GM12875 (cell line): ENCODE data around the gene ALG3.

ENCODE experiments used
- H3K4me3 ChIP-seq: one replicate; pipeline ENCODE4 v1.5.1; 2011; ENCODE audit warnings: low read depth, low read length, control low read depth
- CTCF ChIP-seq: IDR thresholded peaks from 2 replicates; pipeline ENCODE4 v1.5.1; 2011; ENCODE audit warnings: low read depth, mild to moderate bottlenecking, control low read depth, inconsistent platforms, low read length, moderate library complexity, borderline replicate concordance; ENCODE audit not compliant: insufficient read depth

The ALG3 gene

GRCh38 chr3:184228376-184229137 lies 20.2 kb downstream of the ALG3 start:
- TF ChIP-seq CTCF = no peak
- H3K4me3 ChIP-seq = no peak overlapping the region

- H3K4me3 ChIP-seq = no peak overlapping the region
- TF ChIP-seq CTCF = peak; percentile 95
Measured at GRCh38 chr3:184227481-184227935, 21.3 kb downstream of the ALG3 start.

- no peak overlapping the region for H3K4me3 ChIP-seq
- TF ChIP-seq CTCF = no peak
Measured at GRCh38 chr3:184223946-184224345, 24.8 kb downstream of the ALG3 start.

GRCh38 chr3:184222521-184222920 lies 26.2 kb downstream of the ALG3 start:
- no peak overlapping the region for H3K4me3 ChIP-seq
- TF ChIP-seq CTCF = no peak

DNA sequence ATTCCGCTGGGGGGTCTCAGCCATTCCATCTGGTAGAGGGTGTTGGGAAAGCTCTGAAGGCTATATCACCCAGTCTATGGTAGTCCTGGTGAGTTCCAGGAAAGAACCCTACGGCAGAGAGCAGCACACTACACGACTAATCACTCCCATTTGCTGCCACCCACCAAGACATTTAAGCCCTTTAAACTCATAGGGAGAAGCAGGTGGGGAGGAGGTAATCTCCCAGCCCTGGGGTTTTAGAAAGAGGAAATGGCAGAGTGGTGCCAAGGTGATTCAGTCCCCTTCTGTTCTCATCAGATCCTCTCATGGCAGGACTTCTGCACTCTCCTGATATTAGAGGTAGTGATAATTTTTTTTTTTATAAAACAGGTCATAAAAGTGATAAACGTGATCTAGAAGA lies 29.9 kb downstream of the ALG3 start:
- H3K4me3 ChIP-seq = no peak overlapping the region
- no peak for TF ChIP-seq CTCF

DNA sequence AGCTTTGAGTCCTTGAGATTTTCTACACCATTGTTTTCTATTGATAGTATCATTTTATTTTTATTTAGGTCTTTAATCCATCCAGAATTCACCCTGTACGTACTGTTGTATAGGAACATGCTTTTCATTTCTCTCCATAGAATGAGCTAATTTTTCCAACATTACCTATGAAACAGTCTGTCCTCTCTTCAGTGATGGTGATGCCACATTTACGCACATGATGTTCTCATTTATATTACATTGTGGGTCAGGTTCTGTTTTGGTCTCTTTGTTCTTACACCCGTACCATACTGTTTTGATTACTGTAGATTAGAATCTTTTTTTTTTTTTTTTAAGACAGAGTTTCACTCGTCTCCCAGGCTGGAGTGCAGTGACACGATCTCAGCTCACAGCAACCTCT lies 37.0 kb downstream of the ALG3 start:
- H3K4me3 ChIP-seq = no peak overlapping the region
- TF ChIP-seq CTCF = no peak

- TF ChIP-seq CTCF = no peak
- H3K4me3 ChIP-seq = no peak overlapping the region
Measured at GRCh38 chr3:184211297-184211696, 37.5 kb downstream of the ALG3 start.
